H9 (cell line): ENCODE measurements around the gene ZGLP1. TPM values are rescaled to one million over a fixed set of nuclear protein-coding genes. Genes with fewer than 3 reads are reported as not detected.

Experiments
- DNase-seq: peaks from one replicate; pipeline ENCODE4 v3.0.0-alpha.2; 2017
- H2AFZ ChIP-seq: one replicate; pipeline ENCODE4 v1.6.1; 2013; ENCODE audit warnings: mild to moderate bottlenecking, low read length, control low read depth, moderate library complexity
- H2AK5ac ChIP-seq: 2 replicates; pipeline ENCODE4 v1.6.1; 2013; ENCODE audit warnings: low read length, control low read depth, mixed read lengths; ENCODE audit not compliant: insufficient read length
- H2BK120ac ChIP-seq: one replicate; pipeline ENCODE4 v1.6.1; 2013; ENCODE audit warnings: low read depth, mild to moderate bottlenecking, low read length, control low read depth, inconsistent platforms; ENCODE audit not compliant: poor library complexity, severe bottlenecking
- H2BK12ac ChIP-seq: 2 replicates; pipeline ENCODE4 v1.6.1; 2013; ENCODE audit warnings: low read length, control low read depth, mixed read lengths, low read depth; ENCODE audit not compliant: insufficient read length
- H2BK15ac ChIP-seq: 2 replicates; pipeline ENCODE4 v1.6.1; 2013; ENCODE audit warnings: low read depth, low read length, control low read depth
- H2BK20ac ChIP-seq: one replicate; pipeline ENCODE4 v1.6.1; 2013; ENCODE audit warnings: low read depth, mild to moderate bottlenecking, low read length, control low read depth, inconsistent platforms; ENCODE audit not compliant: poor library complexity, severe bottlenecking
- H2BK5ac ChIP-seq: 2 replicates; pipeline ENCODE4 v1.6.1; 2013; ENCODE audit warnings: low read length, control low read depth, mixed read lengths; ENCODE audit not compliant: insufficient read length
- H3K14ac ChIP-seq: 2 replicates; pipeline ENCODE4 v1.6.1; 2013; ENCODE audit warnings: low read length, control low read depth; ENCODE audit not compliant: insufficient read depth
- H3K18ac ChIP-seq: 2 replicates; pipeline ENCODE4 v1.6.1; 2013; ENCODE audit warnings: low read depth, mild to moderate bottlenecking, mixed read lengths, low read length, control low read depth; ENCODE audit not compliant: insufficient read length
- H3K23ac ChIP-seq: 2 replicates; pipeline ENCODE4 v1.6.1; 2013; ENCODE audit warnings: low read length, control low read depth, mixed read lengths, low read depth; ENCODE audit not compliant: insufficient read length
- H3K23me2 ChIP-seq: 2 replicates; pipeline ENCODE4 v1.6.1; 2013; ENCODE audit warnings: low read depth, mild to moderate bottlenecking, mixed read lengths, low read length, control low read depth; ENCODE audit not compliant: insufficient read length, poor library complexity, severe bottlenecking
- H3K27ac ChIP-seq: 2 replicates; pipeline ENCODE4 v1.5.1; 2013; ENCODE audit warnings: low read length, control low read depth, mixed read lengths, low read depth; ENCODE audit not compliant: insufficient read length
- H3K27me3 ChIP-seq: 2 replicates; pipeline ENCODE4 v1.6.1; 2013; ENCODE audit warnings: low read length, control low read depth, inconsistent platforms; ENCODE audit not compliant: insufficient read depth
- H3K4ac ChIP-seq: 2 replicates; pipeline ENCODE4 v1.6.1; 2013; ENCODE audit warnings: low read depth, mild to moderate bottlenecking, control low read depth, inconsistent platforms, low read length, moderate library complexity
- H3K4me1 ChIP-seq: 2 replicates; pipeline ENCODE4 v1.6.1; 2013; ENCODE audit warnings: low read length, control low read depth, inconsistent platforms; ENCODE audit not compliant: insufficient read depth
- H3K4me2 ChIP-seq: 2 replicates; pipeline ENCODE4 v1.6.1; 2013; ENCODE audit warnings: low read length, control low read depth, mixed read lengths; ENCODE audit not compliant: insufficient read length, insufficient read depth
- H3K56ac ChIP-seq: 2 replicates; pipeline ENCODE4 v1.6.1; 2013; ENCODE audit warnings: low read depth, mild to moderate bottlenecking, mixed read lengths, low read length, control low read depth; ENCODE audit not compliant: insufficient read length
- H3K79me1 ChIP-seq: 2 replicates; pipeline ENCODE4 v1.6.1; 2013; ENCODE audit warnings: low read depth, mild to moderate bottlenecking, moderate library complexity, low read length, control low read depth, inconsistent platforms; ENCODE audit not compliant: insufficient read depth, poor library complexity, severe bottlenecking
- H3K79me2 ChIP-seq: 2 replicates; pipeline ENCODE4 v1.6.1; 2013; ENCODE audit warnings: low read length, control low read depth, inconsistent platforms; ENCODE audit not compliant: insufficient read depth
- H3K9ac ChIP-seq: 2 replicates; pipeline ENCODE4 v1.6.1; 2013; ENCODE audit warnings: low read length, control low read depth, mixed read lengths; ENCODE audit not compliant: insufficient read length; ENCODE audit errors: extremely low read depth
- H3K9me3 ChIP-seq: one replicate; pipeline ENCODE4 v1.6.1; 2013; ENCODE audit warnings: low read depth, low read length, inconsistent platforms; ENCODE audit not compliant: control insufficient read depth
- H3T11ph ChIP-seq: one replicate; pipeline ENCODE4 v1.6.1; 2013; ENCODE audit warnings: mild to moderate bottlenecking, low read length, control low read depth, inconsistent platforms
- H4K20me1 ChIP-seq: one replicate; pipeline ENCODE4 v1.6.1; 2013; ENCODE audit not compliant: control insufficient read depth, insufficient read length, insufficient read depth
- H4K5ac ChIP-seq: 2 replicates; pipeline ENCODE4 v1.6.1; 2013; ENCODE audit warnings: low read depth, mild to moderate bottlenecking, mixed read lengths, low read length, control low read depth; ENCODE audit not compliant: insufficient read length
- H4K8ac ChIP-seq: replicated peaks from 2 replicates; pipeline ENCODE4 v1.6.1; 2013; ENCODE audit warnings: low read length, control low read depth, mixed read lengths, low read depth; ENCODE audit not compliant: insufficient read length
- H4K91ac ChIP-seq: 2 replicates; pipeline ENCODE4 v1.6.1; 2013; ENCODE audit warnings: low read depth, mild to moderate bottlenecking, moderate library complexity, mixed read lengths, low read length, control low read depth; ENCODE audit not compliant: insufficient read length
- H3K27ac Mint-ChIP-seq, 3 experiments: 2 replicates in 2 of 3; 3 replicates in 1 of 3; pipeline ENCODE4 v1.8.0; 2020 to 2021; ENCODE audit warnings: mixed read lengths in 3 of 3, mild to moderate bottlenecking in 1 of 3, moderate library complexity in 1 of 3
- H3K27me3 Mint-ChIP-seq: 2 replicates; pipeline ENCODE4 v1.8.0; 2021; ENCODE audit warnings: low read depth, mild to moderate bottlenecking, moderate library complexity, mixed read lengths
- H3K36me3 Mint-ChIP-seq, 3 experiments: 2 replicates in 2 of 3; 3 replicates in 1 of 3; pipeline ENCODE4 v1.8.0; 2020 to 2021; ENCODE audit warnings: low read depth in 3 of 3, mixed read lengths in 3 of 3; ENCODE audit not compliant: insufficient read depth in 1 of 3
- H3K4me1 Mint-ChIP-seq, 2 experiments: 2 replicates each; pipeline ENCODE4 v1.8.0; 2020; ENCODE audit warnings: mixed read lengths in 2 of 2
- H3K4me3 Mint-ChIP-seq, 2 experiments: 2 replicates in 1 of 2; 3 replicates in 1 of 2; pipeline ENCODE4 v1.8.0; 2020 to 2021; ENCODE audit warnings: mild to moderate bottlenecking in 2 of 2, mixed read lengths in 2 of 2, moderate library complexity in 1 of 2
- H3K9me3 Mint-ChIP-seq, 2 experiments: 2 replicates in 1 of 2; 3 replicates in 1 of 2; pipeline ENCODE4 v1.8.0; 2020; ENCODE audit warnings: mild to moderate bottlenecking in 2 of 2, mixed read lengths in 2 of 2, moderate library complexity in 1 of 2
- WGBS: extraction: QIAGEN DNeasy Blood & Tissue Kit; methylation state at CpG from one replicate; pipeline ENCODE4 v1.1.7; 2013; ENCODE audit warnings: missing lambda C conversion rate, low lambda C conversion rate, mixed read lengths; ENCODE audit not compliant: insufficient read length; ENCODE audit errors: extremely low coverage; 5-methylcytosine and 5-hydroxymethylcytosine counted together
- total RNA-seq: library from RNA; stranded (reverse); gene quantifications from 2 replicates; pipeline ENCODE4 v1.2.1, GENCODE V29; 2021
- TF ChIP-seq, protein P1 (sequence below): fragments of 200-600 bp; sonication (generic); conservative IDR thresholded peaks from 3 replicates; pipeline ENCODE4 v1.8.0; 2021; ENCODE audit warnings: antibody characterized with exemption, mild to moderate bottlenecking

Gene ZGLP1
- total RNA-seq, 1 experiment from 2014 or later: 6.9 TPM

DNA sequence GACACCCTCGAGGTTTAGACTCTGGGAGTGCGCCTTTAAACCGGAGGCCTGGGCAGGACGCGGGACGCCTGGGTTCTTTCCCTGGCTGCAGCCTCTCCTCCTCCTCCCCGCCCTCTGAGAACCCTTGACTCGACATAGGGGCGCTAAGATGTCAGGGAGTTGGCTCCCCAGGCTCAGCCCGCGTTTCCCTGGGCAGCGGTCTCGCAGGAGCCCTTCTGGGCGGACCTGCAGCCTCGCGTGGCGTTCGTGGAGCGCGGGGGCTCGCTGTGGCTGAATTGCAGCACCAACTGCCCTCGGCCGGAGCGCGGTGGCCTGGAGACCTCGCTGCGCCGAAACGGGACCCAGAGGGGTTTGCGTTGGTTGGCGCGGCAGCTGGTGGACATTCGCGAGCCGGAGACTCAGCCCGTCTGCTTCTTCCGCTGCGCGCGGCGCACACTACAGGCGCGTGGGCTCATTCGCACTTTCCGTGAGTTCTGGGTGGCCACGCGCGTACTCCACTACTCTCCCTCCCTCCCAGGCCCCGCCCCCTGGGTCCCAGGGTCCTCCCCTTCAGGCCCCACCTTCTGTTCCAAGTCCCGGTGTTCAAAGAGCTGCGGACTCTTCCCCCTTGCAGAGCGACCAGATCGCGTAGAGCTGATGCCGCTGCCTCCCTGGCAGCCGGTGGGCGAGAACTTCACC lies 18.6 kb downstream of the ZGLP1 start:
- Histone ChIP-seq H3K23me2 (peaks cover 44% of the 10 kb centered on the region), H3K14ac (no peak overlapping the region), H2BK12ac (no peak overlapping the region), H3K18ac (no peak overlapping the region), H3K4ac (no peak overlapping the region), H3K23ac (no peak overlapping the region), H2BK120ac (no peak overlapping the region), H3K56ac (no peak overlapping the region), H2BK15ac (no peak overlapping the region), H3K4me1 (no peaks in the 10 kb centered on the region; the same call in 1 of the 2 replicates), H3K9ac (no peak overlapping the region), H2AFZ (no peak overlapping the region), H3K27me3 (peaks cover 67% of the 10 kb centered on the region), H3T11ph (no peak overlapping the region), H4K91ac (no peak overlapping the region), H4K5ac (no peak overlapping the region), H3K79me1 (no peaks in the 10 kb centered on the region), H2BK5ac (no peak overlapping the region), H2AK5ac (no peak overlapping the region), H4K8ac (no peak overlapping the region), H3K27ac (no peak overlapping the region), H4K20me1 (no peaks in the 10 kb centered on the region), H3K79me2 (no peaks in the 10 kb centered on the region), H2BK20ac (no peak overlapping the region), H3K4me2 (peak overlapping the region; percentile 92), H3K9me3 (no peaks in the 10 kb centered on the region)
- Mint-ChIP-seq H3K36me3 (no peaks in the 10 kb centered on the region; a peak in 3 of 7 replicates), H3K27ac (no peak overlapping the region), H3K27me3 (peaks cover 100% of the 10 kb centered on the region), H3K9me3 (peaks cover 0 to 5% of the 10 kb centered on the region in 2 experiments; a peak in 3 of 5 replicates), H3K4me3 (peak overlapping the region; percentile 59 to 92), H3K4me1 (peaks cover 17 to 49% of the 10 kb centered on the region in 2 experiments)
- peak; percentile 68 for DNase-seq
- TF ChIP-seq, protein P1, sequence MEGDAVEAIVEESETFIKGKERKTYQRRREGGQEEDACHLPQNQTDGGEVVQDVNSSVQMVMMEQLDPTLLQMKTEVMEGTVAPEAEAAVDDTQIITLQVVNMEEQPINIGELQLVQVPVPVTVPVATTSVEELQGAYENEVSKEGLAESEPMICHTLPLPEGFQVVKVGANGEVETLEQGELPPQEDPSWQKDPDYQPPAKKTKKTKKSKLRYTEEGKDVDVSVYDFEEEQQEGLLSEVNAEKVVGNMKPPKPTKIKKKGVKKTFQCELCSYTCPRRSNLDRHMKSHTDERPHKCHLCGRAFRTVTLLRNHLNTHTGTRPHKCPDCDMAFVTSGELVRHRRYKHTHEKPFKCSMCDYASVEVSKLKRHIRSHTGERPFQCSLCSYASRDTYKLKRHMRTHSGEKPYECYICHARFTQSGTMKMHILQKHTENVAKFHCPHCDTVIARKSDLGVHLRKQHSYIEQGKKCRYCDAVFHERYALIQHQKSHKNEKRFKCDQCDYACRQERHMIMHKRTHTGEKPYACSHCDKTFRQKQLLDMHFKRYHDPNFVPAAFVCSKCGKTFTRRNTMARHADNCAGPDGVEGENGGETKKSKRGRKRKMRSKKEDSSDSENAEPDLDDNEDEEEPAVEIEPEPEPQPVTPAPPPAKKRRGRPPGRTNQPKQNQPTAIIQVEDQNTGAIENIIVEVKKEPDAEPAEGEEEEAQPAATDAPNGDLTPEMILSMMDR: no peak
- no CpG with 5 or more reads among the region's 57 CpGs for WGBS
